Measurements from ENCODE around the gene PRDX2. TPM values are rescaled to one million over a fixed set of nuclear protein-coding genes. Genes with fewer than 3 reads are reported as not detected.

Gene PRDX2
- total and polyA plus RNA-seq, 2 donors from 2014 or later = 171 to 664 TPM

GRCh38 chr19:12750851-12751250 lies 50.7 kb downstream of the PRDX2 start:
- no peak overlapping the region for H3K27ac ChIP-seq (ENCODE audit: low read depth in 2 of 2, low read length in 2 of 2)
- no peak overlapping the region for H3K9ac ChIP-seq (ENCODE audit: low read length in 3 of 3)
- H3K9me3 ChIP-seq (ENCODE audit: control insufficient read depth in 2 of 3, insufficient read depth in 1 of 3, low read length in 3 of 3) = no peaks in the 10 kb centered on the region
- DNase-seq (no peak), FAIRE-seq (no peak)
- H3K4me3 ChIP-seq (ENCODE audit: low read length in 3 of 3) = no peak overlapping the region
- intact Hi-C loops (cut with DNase I) = no loop called here
- H3K27me3 ChIP-seq (ENCODE audit: control insufficient read depth, insufficient read depth, low read length) = no peaks in the 10 kb centered on the region
- H3K36me3 ChIP-seq (ENCODE audit: control insufficient read depth in 2 of 3, insufficient read depth in 3 of 3, low read length in 3 of 3) = peaks cover 2 to 9% (median 6%) of the 10 kb centered on the region in 3 donors
- no peaks in the 10 kb centered on the region for H3K4me1 ChIP-seq (ENCODE audit: control insufficient read depth in 2 of 3, insufficient read depth in 2 of 3, low read depth in 1 of 3, low read length in 3 of 3)
- TF ChIP-seq CTCF (IDR thresholded peaks at IDR 0.05; ENCODE audit: borderline replicate concordance, extremely low read depth, insufficient read depth) = no peak

GRCh38 chr19:12749938-12750521 lies 51.6 kb downstream of the PRDX2 start:
- Histone ChIP-seq H3K4me3 (ENCODE audit: low read length in 3 of 3) (no peak overlapping the region), H3K27ac (ENCODE audit: low read depth in 2 of 2, low read length in 2 of 2) (no peak overlapping the region), H3K4me1 (ENCODE audit: control insufficient read depth in 2 of 3, insufficient read depth in 2 of 3, low read depth in 1 of 3, low read length in 3 of 3) (no peaks in the 10 kb centered on the region), H3K27me3 (ENCODE audit: control insufficient read depth, insufficient read depth, low read length) (no peaks in the 10 kb centered on the region), H3K36me3 (ENCODE audit: control insufficient read depth in 2 of 3, insufficient read depth in 3 of 3, low read length in 3 of 3) (peaks cover 2 to 9% (median 6%) of the 10 kb centered on the region in 3 donors), H3K9ac (ENCODE audit: low read length in 3 of 3) (no peak overlapping the region), H3K9me3 (ENCODE audit: control insufficient read depth in 2 of 3, insufficient read depth in 1 of 3, low read length in 3 of 3) (no peaks in the 10 kb centered on the region)
- no peak for TF ChIP-seq CTCF (IDR thresholded peaks at IDR 0.05; ENCODE audit: borderline replicate concordance, extremely low read depth, insufficient read depth)
- intact Hi-C loops (cut with DNase I) = no loop called here
- FAIRE-seq (no peak), DNase-seq (no peak)

GRCh38 chr19:12748489-12748888 lies 53.1 kb downstream of the PRDX2 start:
- no peak overlapping the region for H3K4me3 ChIP-seq (ENCODE audit: low read length in 3 of 3)
- FAIRE-seq = no peak

More at GRCh38 chr19:12748489-12748888, 53.1 kb downstream of the PRDX2 start:
- no peaks in the 10 kb centered on the region for H3K27me3 ChIP-seq (ENCODE audit: control insufficient read depth, insufficient read depth, low read length)
- DNase-seq = no peak
- H3K36me3 ChIP-seq (ENCODE audit: control insufficient read depth in 2 of 3, insufficient read depth in 3 of 3, low read length in 3 of 3) = peaks cover 2 to 9% (median 6%) of the 10 kb centered on the region in 3 donors
- no peak overlapping the region for H3K27ac ChIP-seq (ENCODE audit: low read depth in 2 of 2, low read length in 2 of 2)
- H3K9ac ChIP-seq (ENCODE audit: low read length in 3 of 3) = no peak overlapping the region
- H3K9me3 ChIP-seq (ENCODE audit: control insufficient read depth in 2 of 3, insufficient read depth in 1 of 3, low read length in 3 of 3) = no peaks in the 10 kb centered on the region
- intact Hi-C loops (cut with DNase I) = no loop called here
- TF ChIP-seq CTCF (IDR thresholded peaks at IDR 0.05; ENCODE audit: borderline replicate concordance, extremely low read depth, insufficient read depth) = no peak
- H3K4me1 ChIP-seq (ENCODE audit: control insufficient read depth in 2 of 3, insufficient read depth in 2 of 3, low read depth in 1 of 3, low read length in 3 of 3) = no peaks in the 10 kb centered on the region

Small RNA genes lying within 50 kb of the gene (microRNA-seq; reads per million reads assigned to microRNA genes)
- gene MIR5684 = not detected

Other genes starting within 250 kb of the PRDX2 start
- gene ZNF490, start 191.0 kb downstream of the PRDX2 start, total RNA-seq = 14.3 TPM
- 1.0 TPM for gene ZNF490, start 191.0 kb downstream of the PRDX2 start, polyA plus RNA-seq (ENCODE audit: insufficient read depth, low read depth, low replicate concordance)
- gene ZNF791, start 190.9 kb downstream of the PRDX2 start, total RNA-seq = 34.7 TPM
- gene ZNF791, start 190.9 kb downstream of the PRDX2 start, polyA plus RNA-seq (ENCODE audit: insufficient read depth, low read depth, low replicate concordance) = 6.5 TPM
- 90.5 TPM for gene MAN2B1, start 135.1 kb downstream of the PRDX2 start, total RNA-seq
- 63.9 TPM for gene MAN2B1, start 135.1 kb downstream of the PRDX2 start, polyA plus RNA-seq (ENCODE audit: insufficient read depth, low read depth, low replicate concordance)
- 10.5 TPM for gene WDR83, start 135.0 kb downstream of the PRDX2 start, total RNA-seq
- 21.2 TPM for gene WDR83, start 135.0 kb downstream of the PRDX2 start, polyA plus RNA-seq (ENCODE audit: insufficient read depth, low read depth, low replicate concordance)
- gene DHPS, start 119.9 kb downstream of the PRDX2 start, total RNA-seq = 75.9 TPM
- gene DHPS, start 119.9 kb downstream of the PRDX2 start, polyA plus RNA-seq (ENCODE audit: insufficient read depth, low read depth, low replicate concordance) = 61.3 TPM
- not detected for gene GNG14, start 113.8 kb downstream of the PRDX2 start, total RNA-seq
- gene GNG14, start 113.8 kb downstream of the PRDX2 start, polyA plus RNA-seq (ENCODE audit: insufficient read depth, low read depth, low replicate concordance) = not detected
- 11.4 TPM for gene FBXW9, start 105.2 kb downstream of the PRDX2 start, total RNA-seq
- 14.9 TPM for gene FBXW9, start 105.2 kb downstream of the PRDX2 start, polyA plus RNA-seq (ENCODE audit: insufficient read depth, low read depth, low replicate concordance)
- gene TNPO2, start 77.9 kb downstream of the PRDX2 start, total RNA-seq = 62.7 TPM
- 20.5 TPM for gene TNPO2, start 77.9 kb downstream of the PRDX2 start, polyA plus RNA-seq (ENCODE audit: insufficient read depth, low read depth, low replicate concordance)
- gene TRIR, start 67.1 kb downstream of the PRDX2 start, total RNA-seq = 135 TPM
- 321 TPM for gene TRIR, start 67.1 kb downstream of the PRDX2 start, polyA plus RNA-seq (ENCODE audit: insufficient read depth, low read depth, low replicate concordance)
- 71.3 TPM for gene GET3, start 64.3 kb downstream of the PRDX2 start, total RNA-seq
- 132 TPM for gene GET3, start 64.3 kb downstream of the PRDX2 start, polyA plus RNA-seq (ENCODE audit: insufficient read depth, low read depth, low replicate concordance)
- not detected for gene BEST2, start 50.0 kb downstream of the PRDX2 start, total RNA-seq
- not detected for gene BEST2, start 50.0 kb downstream of the PRDX2 start, polyA plus RNA-seq (ENCODE audit: insufficient read depth, low read depth, low replicate concordance)
- 58.1 TPM for gene HOOK2, start 26.2 kb downstream of the PRDX2 start, total RNA-seq
- 41.8 TPM for gene HOOK2, start 26.2 kb downstream of the PRDX2 start, polyA plus RNA-seq (ENCODE audit: insufficient read depth, low read depth, low replicate concordance)
- gene JUNB, start 10.3 kb downstream of the PRDX2 start, total RNA-seq = 128 TPM
- 142 TPM for gene JUNB, start 10.3 kb downstream of the PRDX2 start, polyA plus RNA-seq (ENCODE audit: insufficient read depth, low read depth, low replicate concordance)
- gene THSD8, start 269 bp upstream of the PRDX2 start, total RNA-seq = 3.2 TPM
- gene THSD8, start 269 bp upstream of the PRDX2 start, polyA plus RNA-seq (ENCODE audit: insufficient read depth, low read depth, low replicate concordance) = 10.0 TPM
- gene RNASEH2A, start 4.8 kb upstream of the PRDX2 start, total RNA-seq = 7.9 TPM
- 1.3 TPM for gene RNASEH2A, start 4.8 kb upstream of the PRDX2 start, polyA plus RNA-seq (ENCODE audit: insufficient read depth, low read depth, low replicate concordance)
- gene RTBDN, start 32.8 kb upstream of the PRDX2 start, total RNA-seq = not detected
- not detected for gene RTBDN, start 32.8 kb upstream of the PRDX2 start, polyA plus RNA-seq (ENCODE audit: insufficient read depth, low read depth, low replicate concordance)
- 0.35 TPM for gene MAST1, start 36.7 kb upstream of the PRDX2 start, total RNA-seq
- 0.39 TPM for gene MAST1, start 36.7 kb upstream of the PRDX2 start, polyA plus RNA-seq (ENCODE audit: insufficient read depth, low read depth, low replicate concordance)
- gene DNASE2, start 79.6 kb upstream of the PRDX2 start, total RNA-seq = 34.7 TPM
- 50.9 TPM for gene DNASE2, start 79.6 kb upstream of the PRDX2 start, polyA plus RNA-seq (ENCODE audit: insufficient read depth, low read depth, low replicate concordance)
- gene KLF1, start 85.4 kb upstream of the PRDX2 start, total RNA-seq = not detected
- not detected for gene KLF1, start 85.4 kb upstream of the PRDX2 start, polyA plus RNA-seq (ENCODE audit: insufficient read depth, low read depth, low replicate concordance)
- gene GCDH, start 89.4 kb upstream of the PRDX2 start, total RNA-seq = 21.9 TPM
- 45.6 TPM for gene GCDH, start 89.4 kb upstream of the PRDX2 start, polyA plus RNA-seq (ENCODE audit: insufficient read depth, low read depth, low replicate concordance)
- not detected for gene SYCE2, start 117.5 kb upstream of the PRDX2 start, total RNA-seq
- gene SYCE2, start 117.5 kb upstream of the PRDX2 start, polyA plus RNA-seq (ENCODE audit: insufficient read depth, low read depth, low replicate concordance) = not detected
- gene FARSA, start 131.9 kb upstream of the PRDX2 start, total RNA-seq = 48.0 TPM
- gene FARSA, start 131.9 kb upstream of the PRDX2 start, polyA plus RNA-seq (ENCODE audit: insufficient read depth, low read depth, low replicate concordance) = 58.2 TPM
- 1,087 TPM for gene CALR, start 136.8 kb upstream of the PRDX2 start, total RNA-seq
- gene CALR, start 136.8 kb upstream of the PRDX2 start, polyA plus RNA-seq (ENCODE audit: insufficient read depth, low read depth, low replicate concordance) = 1,037 TPM
- gene RAD23A, start 144.1 kb upstream of the PRDX2 start, total RNA-seq = 79.2 TPM
- gene RAD23A, start 144.1 kb upstream of the PRDX2 start, polyA plus RNA-seq (ENCODE audit: insufficient read depth, low read depth, low replicate concordance) = 105 TPM
- gene GADD45GIP1, start 155.4 kb upstream of the PRDX2 start, total RNA-seq = 18.4 TPM
- 71.3 TPM for gene GADD45GIP1, start 155.4 kb upstream of the PRDX2 start, polyA plus RNA-seq (ENCODE audit: insufficient read depth, low read depth, low replicate concordance)
- gene DAND5, start 167.8 kb upstream of the PRDX2 start, total RNA-seq = not detected
- not detected for gene DAND5, start 167.8 kb upstream of the PRDX2 start, polyA plus RNA-seq (ENCODE audit: insufficient read depth, low read depth, low replicate concordance)
- gene NFIX, start 193.7 kb upstream of the PRDX2 start, total RNA-seq = 65.0 TPM
- 4.3 TPM for gene NFIX, start 193.7 kb upstream of the PRDX2 start, polyA plus RNA-seq (ENCODE audit: insufficient read depth, low read depth, low replicate concordance)